GM19395 (cell line): ENCODE data around the gene RNF215.
"Not testable (repeated sequence)": the region's sequence is repeated elsewhere in the genome, so short reads cannot be mapped to it uniquely, and the experiment has no call there.

Source experiments
- ATAC-seq: cut with Tn5 transposase; IDR thresholded peaks from one replicate; pipeline ENCODE4 v1.9.1; 2021; ENCODE audit warnings: mild to moderate bottlenecking, moderate library complexity; ENCODE audit not compliant: unreplicated experiment

RNF215 gene

DNA sequence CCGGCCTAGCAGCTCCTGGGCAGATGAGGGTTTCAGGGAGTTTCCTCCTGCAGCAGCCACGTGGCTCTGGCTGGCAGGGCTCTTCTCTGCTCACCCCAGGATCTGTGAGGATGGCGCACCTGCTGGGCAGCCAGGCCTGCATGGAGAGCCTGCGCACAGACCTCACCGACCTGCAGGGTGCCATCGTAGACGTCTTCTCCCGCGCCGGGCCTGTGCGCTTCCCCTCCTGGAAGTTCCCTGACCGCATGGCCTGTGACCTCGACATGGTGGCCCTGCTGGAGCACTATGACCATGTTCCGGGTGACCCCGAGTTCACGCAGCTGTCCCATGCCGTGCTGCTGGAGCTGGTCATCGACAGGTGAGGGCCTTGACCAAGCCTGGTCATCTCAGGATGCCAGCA lies 21.3 kb downstream of the RNF215 start:
- no peak for ATAC-seq

DNA sequence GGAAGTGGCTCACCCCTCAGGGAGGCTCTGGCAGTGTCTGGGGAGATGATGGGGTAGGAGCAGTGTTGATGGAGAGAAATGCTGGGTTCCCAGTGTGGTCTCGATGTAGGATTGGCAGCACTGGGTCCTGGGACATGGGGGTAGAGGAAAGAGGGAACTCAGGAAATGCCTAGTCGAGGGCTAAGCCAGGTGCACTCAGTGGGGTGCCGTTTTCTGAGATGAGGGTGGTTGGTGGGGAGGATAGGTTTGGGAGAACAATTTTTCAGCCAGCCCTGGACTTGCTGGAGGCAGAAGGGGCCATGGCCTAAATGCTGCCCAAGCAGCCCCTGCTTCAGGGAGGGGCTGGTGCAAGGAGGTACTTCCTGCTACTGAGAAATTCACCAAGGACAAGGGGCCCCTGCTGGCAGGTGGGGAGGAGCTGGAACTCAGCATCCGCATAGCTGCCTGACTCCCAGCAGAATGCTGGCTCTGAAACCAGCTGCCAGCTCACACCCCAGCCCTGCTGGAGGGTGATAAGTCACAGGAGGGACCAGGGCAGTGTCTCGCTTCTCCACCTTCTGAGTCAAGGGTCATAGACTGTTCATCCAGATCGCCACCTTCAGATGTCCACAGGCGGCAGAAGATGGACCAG lies 24.4 kb downstream of the RNF215 start:
- no peak for ATAC-seq

DNA sequence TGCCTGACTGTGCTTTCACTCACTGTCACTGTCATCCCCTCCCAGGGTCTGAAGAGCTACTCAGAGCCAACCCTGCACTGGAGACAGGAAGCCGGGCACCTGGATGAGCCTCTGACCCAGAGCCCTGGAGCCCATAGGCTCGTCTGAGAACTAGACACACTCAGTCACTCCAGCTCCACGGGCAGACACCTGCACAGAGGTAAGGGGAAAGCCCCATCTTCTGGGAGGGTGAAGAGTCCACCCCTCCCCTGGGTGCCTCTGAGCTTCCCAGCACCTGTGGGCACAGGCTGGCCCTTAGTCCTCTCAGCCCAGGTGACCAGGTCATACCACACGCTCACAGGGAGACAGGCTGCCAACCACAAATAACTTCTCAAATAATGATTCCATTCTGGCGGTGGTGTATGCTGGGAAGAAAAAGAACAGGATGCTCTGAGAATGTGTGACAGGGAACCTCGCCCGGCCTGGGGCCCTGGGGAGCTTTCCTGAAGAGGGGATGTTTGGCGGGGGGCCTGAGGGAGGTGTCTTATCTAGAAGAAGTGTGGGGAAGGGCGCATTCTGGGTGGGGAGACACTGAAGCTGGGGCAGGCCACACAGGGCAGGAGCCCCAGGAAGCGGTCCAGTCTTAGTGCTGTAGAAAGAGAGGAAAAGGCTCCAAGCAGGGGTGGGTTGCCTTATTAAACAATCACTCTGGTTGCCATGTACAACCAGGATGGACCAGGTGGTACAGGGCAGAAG lies 25.1 kb downstream of the RNF215 start:
- no peak for ATAC-seq

DNA sequence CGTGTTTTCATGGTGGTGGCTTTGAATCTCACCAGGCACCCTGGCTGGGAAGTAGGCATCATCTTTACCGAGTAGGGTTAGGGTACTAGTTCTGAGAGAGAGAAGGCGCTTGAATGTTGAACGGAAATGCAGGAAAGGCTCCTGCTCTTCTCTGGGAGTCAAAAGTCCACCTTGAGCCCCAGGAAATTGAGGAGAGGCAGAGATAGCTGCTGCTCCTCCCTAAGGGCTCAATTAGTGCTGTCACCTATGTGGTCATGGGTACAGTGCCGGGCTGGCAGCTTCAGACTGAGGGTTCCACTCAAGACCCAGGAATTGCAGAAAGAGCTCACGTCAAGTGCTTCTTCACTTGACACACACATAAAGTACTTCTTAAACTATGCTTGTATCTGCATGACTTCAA lies 28.7 kb downstream of the RNF215 start:
- no peak for ATAC-seq

DNA sequence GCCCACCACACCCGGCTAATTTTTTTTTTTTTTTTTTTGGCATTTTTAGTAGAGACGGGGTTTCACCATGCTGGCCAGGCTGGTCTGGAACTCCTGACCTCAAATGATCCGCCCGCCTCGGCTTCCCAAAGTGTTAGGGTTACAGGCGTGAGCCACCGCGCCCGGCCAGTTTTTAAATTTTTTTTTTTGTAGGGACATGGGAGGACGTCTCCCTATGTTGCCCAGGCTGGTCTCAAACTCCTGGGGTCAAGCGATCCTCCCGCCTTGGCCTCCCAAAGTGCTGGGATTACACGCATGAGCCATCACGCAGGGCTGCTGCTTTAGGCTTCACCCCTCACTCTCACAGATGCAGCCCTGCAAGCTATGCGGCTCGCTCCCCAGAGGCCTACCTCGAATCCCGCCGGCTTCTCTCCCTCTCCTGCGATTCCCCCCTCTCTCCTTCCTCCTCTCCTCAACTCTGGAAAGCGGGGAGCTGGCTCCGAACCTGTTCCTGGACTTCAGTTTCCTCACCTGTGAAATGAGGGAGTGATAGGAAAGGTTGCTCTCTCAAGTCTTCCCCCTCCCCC lies 29.5 kb downstream of the RNF215 start:
- no peak for ATAC-seq

DNA sequence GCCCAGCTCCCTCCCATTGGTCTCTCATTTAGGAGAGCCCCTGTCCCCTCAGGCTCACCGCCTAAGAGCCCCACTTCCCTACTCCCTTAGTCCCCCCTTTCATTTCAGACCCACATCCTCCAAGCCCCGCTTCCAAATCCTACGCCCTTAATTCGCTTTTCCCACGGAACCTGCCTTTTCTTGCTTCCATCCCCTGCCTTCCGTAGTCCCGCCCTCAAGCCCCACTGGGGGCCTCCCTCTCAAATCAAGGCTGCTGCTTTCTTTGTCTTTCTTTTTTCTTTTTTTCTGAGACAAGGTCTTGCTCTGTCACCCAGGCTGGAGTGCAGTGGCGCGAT lies 30.0 kb downstream of the RNF215 start:
- no peak for ATAC-seq

DNA sequence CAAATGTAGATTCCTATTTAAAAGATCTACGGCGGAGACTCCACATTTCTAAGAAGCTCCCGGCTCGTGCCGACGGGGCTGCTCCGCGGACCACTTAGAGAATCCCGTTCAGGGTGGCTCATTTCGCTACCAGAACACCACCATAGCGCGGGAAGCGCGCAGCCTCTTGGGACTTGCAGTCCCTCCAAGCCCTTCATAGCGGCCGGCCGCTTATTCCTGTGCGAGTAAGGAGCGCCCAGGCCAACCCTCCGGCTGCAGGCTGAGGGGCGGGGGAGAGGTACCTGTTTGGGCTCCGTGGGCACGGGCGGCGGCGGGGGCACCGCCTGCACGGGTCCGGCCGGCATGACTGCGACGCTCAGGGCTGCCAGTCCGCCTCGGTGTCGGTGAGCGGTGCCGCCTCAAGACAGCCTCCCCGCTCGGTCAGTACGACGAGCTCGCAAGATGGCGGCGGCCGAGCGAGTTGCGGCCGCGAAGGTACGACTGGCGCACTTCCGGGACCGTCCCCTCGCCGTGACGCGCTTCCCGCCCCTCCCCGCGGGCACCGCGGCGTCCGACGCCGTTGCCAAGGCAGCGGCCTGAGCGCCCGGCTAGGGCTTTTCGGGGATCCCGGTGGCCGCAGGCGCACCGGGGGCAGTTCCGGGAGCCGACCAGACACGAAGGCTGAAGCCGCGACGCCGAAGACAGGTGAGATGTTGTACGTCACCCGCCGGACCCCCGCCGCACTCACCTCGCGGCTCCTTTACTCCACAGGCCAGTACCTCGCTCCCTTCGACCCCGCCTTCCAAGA lies 30.6 kb downstream of the RNF215 start, which contains the start of the genes CCDC157 and SF3A1:
CCDC157 (plus strand) TSS at position 559 of the 787 bp plus-strand sequence. CDS start 8,994 bp downstream, outside the sequence.
SF3A1 (minus strand) TSS at position 446 of the 787 bp plus-strand sequence; CDS start at position 344, 102 bp downstream.
- peak; percentile 90 for ATAC-seq

DNA sequence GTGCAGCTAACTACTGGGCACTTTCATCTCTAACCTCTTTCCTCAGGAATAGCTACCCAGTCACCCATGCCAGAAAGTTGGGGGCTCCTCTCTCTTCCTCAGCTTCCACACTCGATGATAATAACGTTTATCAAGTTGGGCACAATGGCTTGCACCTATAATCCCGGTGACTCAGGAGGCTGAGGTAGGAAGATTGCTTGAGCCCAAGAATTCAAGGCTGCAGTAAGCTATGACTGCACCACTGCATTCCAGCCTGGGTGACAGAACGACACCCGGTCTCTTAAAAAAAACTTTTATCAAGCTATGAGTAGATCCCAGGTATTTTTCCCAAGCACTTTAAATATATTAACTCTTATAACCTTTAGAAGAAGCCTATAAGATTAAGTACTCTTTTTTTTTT lies 32.6 kb downstream of the RNF215 start:
- ATAC-seq, result no peak

DNA sequence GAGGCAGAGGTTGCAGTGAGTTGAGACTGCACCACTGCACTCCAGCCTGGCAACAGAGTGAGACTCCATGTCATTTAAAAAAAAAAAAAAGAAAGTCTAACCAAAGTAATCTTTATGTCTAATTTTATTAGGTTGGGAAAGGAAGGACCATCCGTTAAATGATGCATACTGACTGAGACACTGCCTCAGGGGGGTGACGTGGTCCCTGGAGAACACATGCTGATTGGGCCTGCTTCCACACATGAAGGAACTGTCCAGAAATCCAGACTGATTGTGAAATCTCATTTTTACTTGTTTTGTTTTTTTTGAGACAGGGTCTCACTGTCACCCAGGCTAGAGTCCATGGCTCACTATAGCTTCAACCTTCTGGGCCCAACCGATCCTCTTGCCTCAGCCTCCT lies 36.0 kb downstream of the RNF215 start:
- ATAC-seq, result no peak

DNA sequence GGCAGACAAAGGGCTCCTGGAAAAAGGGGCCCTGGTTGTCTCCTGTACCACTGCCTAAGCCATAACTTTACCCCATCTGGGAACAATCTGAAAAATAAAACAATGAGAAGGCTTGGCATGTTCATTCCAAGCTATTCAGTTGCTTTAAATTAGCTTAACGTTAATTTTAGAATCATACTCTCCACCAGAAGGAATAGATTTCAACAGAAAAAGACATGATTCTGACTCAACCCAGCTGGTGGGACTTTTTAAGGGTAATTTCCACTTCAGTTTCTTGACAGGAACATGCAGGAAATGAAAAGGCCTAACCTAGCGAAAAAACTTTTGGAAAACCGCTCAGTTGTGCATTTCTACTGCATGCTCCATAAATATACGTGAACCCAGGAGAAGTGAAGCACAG lies 38.4 kb downstream of the RNF215 start:
- ATAC-seq, result no peak

DNA sequence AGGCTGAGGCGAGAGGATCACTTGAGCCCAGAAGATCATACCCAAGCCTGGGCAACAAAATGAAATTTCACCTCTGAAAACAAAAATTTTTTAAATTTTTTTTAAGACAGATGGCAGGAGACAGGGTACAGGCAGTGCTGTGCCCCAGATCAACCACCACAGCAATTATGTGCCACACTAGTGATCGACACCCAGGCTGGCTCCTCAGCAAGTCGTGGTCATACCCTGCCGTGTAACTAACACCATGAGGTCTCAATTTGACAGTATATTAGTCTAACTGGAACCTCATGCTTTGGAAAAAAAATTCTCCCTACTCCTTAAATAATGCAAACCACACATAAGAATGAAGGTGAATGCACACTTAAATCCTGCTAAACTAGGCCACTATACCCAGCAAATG lies 38.8 kb downstream of the RNF215 start:
- no peak for ATAC-seq

DNA sequence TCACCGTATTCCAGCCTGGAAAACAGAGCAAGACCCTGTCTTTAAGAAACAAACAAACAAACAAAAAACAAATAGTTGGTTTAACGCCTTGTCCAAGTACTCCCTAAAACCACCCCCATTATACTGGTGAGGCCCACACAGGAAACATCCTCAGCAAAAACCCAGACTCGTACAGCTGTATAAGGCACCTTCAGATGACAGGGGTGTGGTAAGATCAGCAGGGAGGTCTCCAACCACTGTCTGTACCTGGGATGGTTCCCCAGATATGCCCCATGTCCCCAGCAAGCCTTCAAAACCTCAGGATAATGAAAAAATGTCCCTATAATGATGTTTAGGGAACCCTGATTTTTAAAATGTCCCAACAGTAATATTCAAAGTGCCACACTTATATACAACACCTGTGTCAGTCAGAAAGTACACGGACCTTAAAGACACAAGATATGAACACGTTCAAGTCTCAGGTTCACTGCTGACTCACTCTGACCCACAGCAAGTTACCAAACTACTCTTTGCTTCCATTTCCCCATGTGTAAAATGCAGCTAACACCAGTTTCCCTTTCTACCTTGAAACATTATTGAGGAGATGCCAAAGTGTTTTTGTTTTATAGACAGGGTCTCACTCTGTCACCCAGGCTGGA lies 39.8 kb downstream of the RNF215 start:
- ATAC-seq, result no peak

DNA sequence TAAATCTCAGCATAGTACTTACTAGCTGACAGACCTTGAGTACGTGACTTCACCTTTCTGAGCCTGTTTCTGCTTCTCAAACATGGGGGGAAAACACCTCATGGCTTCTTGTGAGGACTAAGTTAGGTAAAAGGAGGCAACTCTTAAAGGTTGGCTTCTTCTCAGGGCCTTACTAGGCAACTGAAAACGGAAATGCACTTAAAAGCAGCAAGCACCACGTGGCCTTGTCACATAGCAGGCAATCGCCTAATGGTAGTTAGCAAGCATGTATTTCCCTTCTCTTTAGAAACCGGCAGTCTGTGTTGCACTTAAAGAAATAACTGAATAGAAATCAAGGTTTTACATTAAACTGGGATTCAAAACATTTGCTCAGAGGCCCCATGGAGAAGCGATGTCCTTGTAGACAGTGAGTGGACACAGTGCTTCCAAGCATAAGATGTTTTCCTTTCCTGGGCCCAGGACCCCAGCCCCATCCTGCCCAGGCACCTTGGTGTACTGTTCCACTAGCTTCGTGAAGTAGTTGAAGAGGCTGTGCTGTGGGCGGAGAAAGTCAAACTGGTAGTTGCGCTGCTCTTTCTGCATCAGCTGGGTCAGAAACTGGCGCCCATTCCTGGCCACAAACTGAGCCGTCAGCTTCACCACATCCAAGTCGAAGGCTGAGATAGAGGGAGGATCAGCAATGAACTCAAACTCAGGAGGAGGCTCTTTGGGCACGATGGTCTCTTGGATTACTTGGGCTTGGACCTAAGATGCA lies 42.6 kb downstream of the RNF215 start:
- ATAC-seq, result no peak

DNA sequence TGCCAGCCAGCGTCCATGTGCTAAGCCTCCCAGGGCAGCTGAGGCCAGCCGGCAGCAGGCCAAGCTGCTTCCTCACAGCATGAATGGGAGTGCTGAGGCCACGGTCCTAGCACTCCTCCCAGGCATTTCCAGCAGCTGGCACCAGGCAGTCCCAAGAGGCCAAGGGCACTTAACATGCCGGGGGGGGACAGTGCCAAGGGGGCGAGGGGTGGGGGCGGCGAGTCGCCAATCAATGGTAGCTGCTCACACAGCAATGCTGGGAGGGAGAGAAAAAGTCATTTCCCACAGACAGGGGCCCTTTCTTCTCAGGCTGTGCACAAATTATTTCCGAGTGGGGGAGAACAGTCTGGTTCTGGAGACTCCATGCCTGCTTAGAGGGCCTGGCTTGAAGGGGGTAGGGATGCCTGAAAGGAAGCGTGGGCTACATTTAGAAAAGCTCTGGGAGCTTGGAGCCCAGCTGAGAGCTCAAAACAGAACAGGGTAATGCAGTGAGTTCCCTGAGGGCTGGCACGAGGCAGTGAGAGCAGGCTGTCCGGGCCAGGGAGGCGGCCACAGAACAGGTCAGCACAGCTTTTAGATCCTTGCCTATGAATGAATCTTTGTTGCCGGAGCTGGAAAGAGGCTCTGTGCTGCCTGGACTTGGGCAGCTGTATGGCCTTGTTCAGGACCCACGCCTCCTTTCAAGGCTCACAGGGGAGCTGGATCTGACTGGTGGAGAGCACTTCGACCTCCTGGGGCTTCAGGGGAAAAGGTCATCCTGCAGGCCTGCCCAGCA lies 46.1 kb downstream of the RNF215 start:
- ATAC-seq, result no peak

DNA sequence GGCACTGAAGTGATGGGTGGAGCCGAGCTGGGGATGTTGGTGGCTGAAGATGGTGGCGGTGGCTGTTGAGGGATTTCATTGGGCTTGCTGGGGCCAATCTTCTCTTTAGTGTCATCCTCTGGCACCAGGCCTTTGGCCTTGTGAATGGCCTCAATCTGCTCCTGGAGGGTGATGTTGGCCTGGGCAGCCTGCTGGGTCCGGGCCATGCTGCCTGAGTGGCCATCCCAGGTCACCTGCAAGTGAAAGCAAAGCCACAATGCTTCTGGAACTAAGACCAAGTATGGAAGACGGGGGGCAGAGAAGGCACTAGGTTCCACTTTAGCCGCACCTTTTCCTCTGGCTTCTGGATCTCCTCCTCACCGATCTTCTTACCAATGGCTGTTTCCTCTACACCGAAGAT lies 48.4 kb downstream of the RNF215 start:
- no peak for ATAC-seq

DNA sequence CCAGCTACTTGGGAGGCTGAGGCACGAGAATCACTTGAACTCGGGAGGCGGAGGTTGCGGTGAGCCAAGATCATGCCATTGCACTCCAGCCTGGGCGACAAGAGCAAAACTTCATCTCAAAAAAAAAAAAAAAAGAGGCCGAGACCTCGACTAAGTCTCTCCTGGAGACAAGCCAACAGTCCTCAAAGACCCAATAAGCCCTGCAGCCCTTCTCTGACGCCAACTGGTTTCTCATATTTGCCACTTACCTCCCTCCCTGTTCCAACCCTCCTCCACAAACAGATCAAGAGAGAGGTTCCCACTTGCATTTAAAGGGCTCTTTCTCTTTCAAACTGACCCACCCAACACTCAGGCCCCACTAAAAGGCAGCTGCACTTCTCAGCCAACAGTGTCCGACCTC lies 48.9 kb downstream of the RNF215 start:
- ATAC-seq, result not testable (repeated sequence)

DNA sequence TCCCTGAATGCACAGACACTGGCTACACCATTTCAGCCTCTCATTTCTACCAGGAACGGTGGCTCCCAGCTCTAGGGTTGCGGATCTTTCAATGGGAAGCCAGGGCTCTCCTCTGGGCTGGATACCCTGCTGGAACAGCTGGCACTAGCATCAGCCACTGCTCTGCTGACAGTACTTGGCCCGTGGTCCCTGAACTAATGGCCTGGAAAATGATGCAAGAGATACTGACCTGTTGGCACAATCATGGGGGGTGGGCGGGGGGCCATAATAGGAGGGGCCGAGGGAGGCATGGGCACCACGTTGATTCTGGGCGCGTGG lies 49.8 kb downstream of the RNF215 start:
- no peak for ATAC-seq

DNA sequence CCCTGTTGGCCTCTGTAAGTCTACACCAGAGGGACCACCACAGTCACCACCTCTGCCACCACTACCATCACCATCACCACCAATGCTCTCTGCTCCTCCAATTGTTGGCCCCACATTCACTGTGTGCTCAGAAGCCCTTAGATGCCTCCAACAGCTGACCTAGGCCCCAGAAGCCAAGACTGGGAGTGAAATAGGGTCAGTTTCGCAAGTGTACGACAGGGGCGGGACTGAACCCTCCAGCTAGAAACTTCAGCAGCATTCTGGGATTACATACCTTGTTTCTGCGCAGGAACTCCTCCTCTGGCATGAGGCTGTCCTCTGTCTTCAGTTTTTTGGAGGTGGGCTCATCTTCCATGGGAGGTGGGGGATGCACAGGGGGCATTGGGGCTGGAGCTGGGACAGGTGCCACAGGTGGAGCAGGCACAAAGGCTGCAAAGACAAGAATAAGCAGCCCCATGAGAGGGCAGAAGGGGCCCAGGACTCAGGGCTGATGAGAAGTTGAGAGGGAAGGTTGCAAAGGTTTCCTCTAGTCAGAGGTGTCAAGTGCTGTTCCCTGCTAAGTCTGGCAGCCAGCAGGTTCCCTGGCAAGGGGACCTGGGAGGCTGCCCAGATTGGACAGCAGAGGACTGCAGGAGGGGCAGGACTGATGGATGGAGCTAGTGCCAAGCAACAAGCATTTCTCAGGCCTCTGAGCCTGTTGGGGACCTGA lies 50.3 kb downstream of the RNF215 start:
- ATAC-seq, result no peak

DNA sequence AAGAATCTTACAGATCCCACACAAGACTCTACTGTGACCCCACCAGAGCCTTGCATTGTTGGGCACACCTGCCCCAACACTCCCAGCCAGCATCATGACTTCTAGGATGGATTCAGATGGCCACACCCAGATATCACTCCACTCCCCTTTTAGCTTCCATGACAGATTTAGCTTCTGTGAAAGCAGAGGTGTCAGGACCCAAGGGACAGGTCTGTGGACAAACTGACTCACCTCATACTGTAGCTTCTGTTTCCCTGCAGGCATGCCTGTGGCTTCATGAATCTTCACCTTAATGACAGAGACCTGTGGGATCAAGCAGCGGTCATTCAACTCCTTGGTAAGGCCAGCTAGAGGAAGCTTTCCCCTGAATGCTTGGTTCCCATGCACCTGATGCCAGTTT lies 52.0 kb downstream of the RNF215 start:
- ATAC-seq, result no peak
